HL-60 (cell line): ENCODE data around the gene MALSU1.

Experiments
- CTCF ChIP-seq: IDR thresholded peaks from one replicate; pipeline ENCODE4 v1.5.1; 2011; ENCODE audit warnings: low read length, control low read depth, inconsistent platforms; ENCODE audit not compliant: insufficient read depth
- REST ChIP-seq: IDR thresholded peaks from 2 replicates; pipeline ENCODE4 v1.6.1; 2012; ENCODE audit warnings: low read depth; ENCODE audit not compliant: insufficient replicate concordance

- TF ChIP-seq CTCF (no peak), REST (no peak)
Observed at GRCh38 chr7:23334482-23335056, 35.4 kb downstream of the MALSU1 start.
